B cell (primary cell): ENCODE results near the gene ITPKC. TPM values are rescaled to one million over a fixed set of nuclear protein-coding genes. Genes with fewer than 3 reads are reported as not detected.

Source experiments
- ATAC-seq: fragments of 200-7000 bp; cut with Tn5 transposase; one replicate; pipeline ENCODE4 v1.10.0; 2021; ENCODE audit warnings: low read depth, mild to moderate bottlenecking, moderate number of reproducible peaks, moderate library complexity
- CTCF ChIA-PET: fragments of 350-600 bp; sonication (Branson Sonifier 250); formaldehyde crosslinking; loops from one replicate; lab custom pipeline; 2021; ENCODE audit warnings: antibody characterized with exemption, inconsistent platforms; lab: Charles Lee
- POLR2A ChIA-PET: fragments of 350-600 bp; sonication (Branson Sonifier 250); formaldehyde crosslinking; loops from one replicate; lab custom pipeline; 2021; ENCODE audit warnings: antibody characterized with exemption; lab: Charles Lee
- DNase-seq: peaks from one replicate; pipeline ENCODE4 v3.0.0; 2013
- H2AFZ ChIP-seq: 2 replicates; pipeline ENCODE4 v1.6.1; 2012; ENCODE audit warnings: mild to moderate bottlenecking, low read depth, low read length; ENCODE audit not compliant: insufficient read depth, poor library complexity, severe bottlenecking
- H3K27ac ChIP-seq, 2 donors: 1 replicate in 1 of 2; 2 replicates in 1 of 2; pipeline ENCODE4 v1.5.1; 2012 to 2013; ENCODE audit warnings: low read length in 2 of 2, mild to moderate bottlenecking in 2 of 2, moderate library complexity in 1 of 2
- H3K27me3 ChIP-seq, 4 experiments: fragments of 200-600 bp in 1 of 4; sonication (generic) in 1 of 4; replicated peaks in 1 of 4; 1 replicate in 2 of 4; 2 replicates in 2 of 4; pipeline versions ENCODE4 v1.6.1 to v1.7.0; 2013 to 2016; ENCODE audit warnings: low read length in 3 of 4, mild to moderate bottlenecking in 2 of 4, mixed read lengths in 1 of 4, moderate library complexity in 1 of 4; ENCODE audit not compliant: insufficient read depth in 4 of 4, control insufficient read depth in 3 of 4; ENCODE audit errors: control extremely low read depth in 1 of 4
- H3K36me3 ChIP-seq, 2 experiments: replicated peaks in 1 of 2; 1 replicate in 1 of 2; 2 replicates in 1 of 2; pipeline versions ENCODE4 v1.6.1 to v1.7.1; 2013; ENCODE audit warnings: low read length in 1 of 2; ENCODE audit not compliant: insufficient read depth in 2 of 2, control insufficient read depth in 1 of 2; ENCODE audit errors: control extremely low read depth in 1 of 2, extremely low read depth in 1 of 2
- H3K4me1 ChIP-seq, 2 donors: fragments of 200-600 bp in 1 of 2; sonication (generic) in 1 of 2; 1 replicate in 1 of 2; 2 replicates in 1 of 2; pipeline versions ENCODE4 v1.5.1 to v1.6.1; 2013 to 2017; ENCODE audit warnings: low read length in 2 of 2; ENCODE audit not compliant: control insufficient read depth in 2 of 2, insufficient read depth in 2 of 2
- H3K4me2 ChIP-seq: replicated peaks from 2 replicates; pipeline ENCODE3; 2012; ENCODE audit warnings: mild to moderate bottlenecking, low read depth, low read length; ENCODE audit not compliant: poor library complexity, severe bottlenecking
- H3K4me3 ChIP-seq, 5 experiments: fragments of 200-600 bp in 1 of 5; sonication (generic) in 1 of 5; 1 replicate in 3 of 5; 2 replicates in 2 of 5; pipeline versions ENCODE4 v1.5.1 to v1.7.0; 2011 to 2016; ENCODE audit warnings: low read length in 4 of 5, mild to moderate bottlenecking in 4 of 5, low read depth in 2 of 5, control low read depth in 1 of 5, moderate library complexity in 1 of 5; ENCODE audit not compliant: insufficient read depth in 1 of 5; ENCODE audit errors: control extremely low read depth in 1 of 5, extremely low read depth in 1 of 5
- H3K79me2 ChIP-seq: fragments of 200-600 bp; sonication (generic); one replicate; pipeline ENCODE4 v1.6.0; 2016; ENCODE audit warnings: low read length; ENCODE audit not compliant: control insufficient read depth, insufficient read depth
- H3K9ac ChIP-seq: fragments of 200-600 bp; sonication (generic); 2 replicates; pipeline ENCODE4 v1.6.1; 2017; ENCODE audit warnings: mild to moderate bottlenecking, low read length, moderate library complexity
- H3K9me3 ChIP-seq, 3 donors: one replicate each; pipeline versions ENCODE4 v1.6.1 to v1.7.1; 2013; ENCODE audit warnings: low read length in 2 of 3; ENCODE audit not compliant: control insufficient read depth in 2 of 3, insufficient read depth in 1 of 3; ENCODE audit errors: control extremely low read depth in 1 of 3
- H4K20me1 ChIP-seq: 2 replicates; pipeline ENCODE4 v1.6.0; 2012; ENCODE audit warnings: mild to moderate bottlenecking, low read length; ENCODE audit not compliant: insufficient read depth, control insufficient read depth, poor library complexity, severe bottlenecking
- H3K27ac Mint-ChIP-seq: one replicate; pipeline ENCODE4 v1.8.0; 2021; ENCODE audit warnings: mixed read lengths
- H3K27me3 Mint-ChIP-seq: one replicate; pipeline ENCODE4 v1.8.0; 2021; ENCODE audit warnings: mixed read lengths
- H3K4me1 Mint-ChIP-seq: one replicate; pipeline ENCODE4 v1.8.0; 2021; ENCODE audit warnings: mixed read lengths
- H3K4me3 Mint-ChIP-seq: one replicate; pipeline ENCODE4 v1.8.0; 2021; ENCODE audit warnings: mixed read lengths
- H3K9me3 Mint-ChIP-seq: one replicate; pipeline ENCODE4 v1.8.0; 2022; ENCODE audit warnings: mixed read lengths; ENCODE audit not compliant: insufficient read depth
- CTCF ChIP-seq: fragments of 200-600 bp; IDR thresholded peaks from one replicate; pipeline ENCODE4 v1.8.0; 2022; ENCODE audit warnings: antibody characterized with exemption, mild to moderate bottlenecking
- EZH2 ChIP-seq: IDR thresholded peaks from 2 replicates; pipeline ENCODE4 v1.6.1; 2012; ENCODE audit warnings: borderline replicate concordance, low read depth, mild to moderate bottlenecking, moderate library complexity, low read length; ENCODE audit not compliant: insufficient read depth, poor library complexity, severe bottlenecking
- WGBS: methylation state at CpG from one replicate; pipeline ENCODE4 v1.1.5; 2013; ENCODE audit warnings: missing lambda C conversion rate; ENCODE audit not compliant: insufficient coverage; 5-methylcytosine and 5-hydroxymethylcytosine counted together
- intact Hi-C: fragments of 100-400 bp; cut with micrococcal nuclease; formaldehyde crosslinking; loops from one replicate; pipeline ENCODE4 v1.10.0; 2022
- polyA plus RNA-seq: library from polyadenylated mRNA; depleted of rRNA; stranded (reverse); fragments of >200 nt; gene quantifications from 2 replicates; pipeline ENCODE4 v1.2.3, GENCODE V29; 2012
- total RNA-seq, 2 donors: library from RNA; stranded (reverse); fragments of 120-200 nt in 1 of 2; gene quantifications; 1 replicate in 1 of 2; 2 replicates in 1 of 2; pipeline versions ENCODE4 v1.2.3 to v1.2.4, GENCODE V29; 2013 to 2022

Gene ITPKC
- total and polyA plus RNA-seq, 2 donors (not counting 1 experiment from before 2014, with no cell fraction given), result 8.7 to 16.0 TPM

GRCh38 chr19:40739871-40740703 is 23.2 kb downstream of the ITPKC start:
- Histone ChIP-seq H2AFZ (no peak overlapping the region), H4K20me1 (no peaks in the 10 kb centered on the region), H3K4me1 (no peaks in the 10 kb centered on the region), H3K9ac (no peak overlapping the region), H3K79me2 (no peaks in the 10 kb centered on the region), H3K27me3 (no peaks in the 10 kb centered on the region), H3K27ac (no peak overlapping the region), H3K36me3 (peaks cover 0 to 34% of the 10 kb centered on the region in 2 experiments), H3K9me3 (no peaks in the 10 kb centered on the region), H3K4me3 (no peak overlapping the region), H3K4me2 (no peak overlapping the region)
- Mint-ChIP-seq H3K27me3 (no peaks in the 10 kb centered on the region), H3K4me3 (no peak overlapping the region), H3K4me1 (no peaks in the 10 kb centered on the region), H3K9me3 (no peaks in the 10 kb centered on the region), H3K27ac (no peak overlapping the region)
- intact Hi-C loops, result no loop called here
- 94% methylated on average over 14 of the region's 16 CpGs for WGBS
- DNase-seq, result no peak
- no peak for TF ChIP-seq EZH2
- no peak for TF ChIP-seq CTCF
- ChIA-PET POLR2A (no interaction called here), CTCF (no interaction called here)
- no peak for ATAC-seq

- H3K9ac ChIP-seq, result no peak overlapping the region
- ChIA-PET POLR2A (no interaction called here), CTCF (no interaction called here)
- Mint-ChIP-seq H3K27me3 (no peaks in the 10 kb centered on the region), H3K9me3 (no peaks in the 10 kb centered on the region), H3K4me3 (no peak overlapping the region), H3K4me1 (no peaks in the 10 kb centered on the region), H3K27ac (no peak overlapping the region)
- no peaks in the 10 kb centered on the region for H3K4me1 ChIP-seq
- ATAC-seq, result no peak
- DNase-seq, result no peak
- no peaks in the 10 kb centered on the region for H3K27me3 ChIP-seq
- no peaks in the 10 kb centered on the region for H3K79me2 ChIP-seq
- H3K4me2 ChIP-seq, result no peak overlapping the region
- no peak overlapping the region for H2AFZ ChIP-seq
- H4K20me1 ChIP-seq, result no peaks in the 10 kb centered on the region
- no peak overlapping the region for H3K4me3 ChIP-seq
- H3K36me3 ChIP-seq, result peaks cover 0 to 27% of the 10 kb centered on the region in 2 experiments
- 93% methylated on average over 3 of the region's 6 CpGs for WGBS
- H3K9me3 ChIP-seq, result no peaks in the 10 kb centered on the region
- no peak overlapping the region for H3K27ac ChIP-seq
- intact Hi-C loops, result no loop called here
- TF ChIP-seq EZH2 (no peak), CTCF (no peak)
These were observed 23.8 kb downstream of the ITPKC start for GRCh38 chr19:40740747-40741146.
